ENCODE results near the gene ATAD3B.
"Not testable (repeated sequence)": the region's sequence is repeated elsewhere in the genome, so short reads cannot be mapped to it uniquely, and the experiment has no call there.

DNA sequence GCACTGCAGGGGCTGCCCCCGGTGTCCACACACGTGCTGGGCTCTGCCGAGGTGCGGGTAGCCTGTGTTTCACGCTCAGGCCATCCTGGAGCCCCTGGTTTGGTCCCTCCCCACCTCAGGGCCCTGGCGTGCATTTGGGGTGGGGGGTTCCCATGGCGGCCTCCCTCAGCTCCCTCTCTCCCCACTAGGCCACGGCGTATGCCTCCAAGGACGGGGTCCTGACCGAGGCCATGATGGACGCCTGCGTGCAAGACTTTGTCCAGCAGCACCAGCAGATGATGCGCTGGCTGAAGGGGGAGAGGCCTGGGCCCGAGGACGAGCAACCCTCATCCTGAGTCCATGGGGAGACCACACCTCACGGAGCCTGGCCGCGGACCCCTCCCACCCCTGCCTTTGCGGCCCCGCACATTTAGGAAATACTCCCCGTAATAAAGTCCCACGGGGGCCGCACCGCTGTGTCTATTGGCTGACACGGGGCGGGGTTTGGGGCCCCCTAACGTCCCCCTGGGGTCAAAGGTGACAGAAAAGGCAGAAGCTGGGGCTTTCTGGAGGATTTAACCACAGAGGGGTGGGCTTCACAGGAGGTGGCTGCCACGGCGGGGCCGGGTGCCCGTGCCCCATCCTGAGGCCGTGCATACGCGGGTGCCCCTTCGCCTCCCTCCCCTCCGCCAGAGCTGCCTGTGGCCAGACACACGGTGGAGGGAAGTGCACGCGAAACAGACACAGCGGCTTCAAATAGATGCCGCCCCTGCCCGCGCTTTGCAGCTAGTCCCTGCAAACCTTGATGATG is 3.2 kb upstream of the ATAD3B start:
- TF ChIP-seq, protein P1, sequence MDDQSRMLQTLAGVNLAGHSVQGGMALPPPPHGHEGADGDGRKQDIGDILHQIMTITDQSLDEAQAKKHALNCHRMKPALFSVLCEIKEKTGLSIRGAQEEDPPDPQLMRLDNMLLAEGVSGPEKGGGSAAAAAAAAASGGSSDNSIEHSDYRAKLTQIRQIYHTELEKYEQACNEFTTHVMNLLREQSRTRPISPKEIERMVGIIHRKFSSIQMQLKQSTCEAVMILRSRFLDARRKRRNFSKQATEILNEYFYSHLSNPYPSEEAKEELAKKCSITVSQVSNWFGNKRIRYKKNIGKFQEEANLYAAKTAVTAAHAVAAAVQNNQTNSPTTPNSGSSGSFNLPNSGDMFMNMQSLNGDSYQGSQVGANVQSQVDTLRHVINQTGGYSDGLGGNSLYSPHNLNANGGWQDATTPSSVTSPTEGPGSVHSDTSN (CRISPR knock-in tag; IDR thresholded peaks at IDR 0.05), result not testable (repeated sequence)
- not testable (repeated sequence) for TF ChIP-seq ZNF223 (tag by site-specific recombination; IDR thresholded peaks at IDR 0.05); ZNF266 (tag by site-specific recombination; IDR thresholded peaks at IDR 0.05; ENCODE audit: low read depth); CTCF (tag by site-specific recombination; IDR thresholded peaks at IDR 0.05); ZNF416 (tag by site-specific recombination; IDR thresholded peaks at IDR 0.05); ZNF324 (tag by site-specific recombination; IDR thresholded peaks at IDR 0.05); GLI4 (tag by site-specific recombination; IDR thresholded peaks at IDR 0.05); ZNF623 (tag by site-specific recombination; IDR thresholded peaks at IDR 0.05); REST (tag by site-specific recombination; IDR thresholded peaks at IDR 0.05); YY1 (tag by site-specific recombination; IDR thresholded peaks at IDR 0.05); ZNF146 (tag by site-specific recombination; IDR thresholded peaks at IDR 0.05)
- TF ChIP-seq, protein P2, sequence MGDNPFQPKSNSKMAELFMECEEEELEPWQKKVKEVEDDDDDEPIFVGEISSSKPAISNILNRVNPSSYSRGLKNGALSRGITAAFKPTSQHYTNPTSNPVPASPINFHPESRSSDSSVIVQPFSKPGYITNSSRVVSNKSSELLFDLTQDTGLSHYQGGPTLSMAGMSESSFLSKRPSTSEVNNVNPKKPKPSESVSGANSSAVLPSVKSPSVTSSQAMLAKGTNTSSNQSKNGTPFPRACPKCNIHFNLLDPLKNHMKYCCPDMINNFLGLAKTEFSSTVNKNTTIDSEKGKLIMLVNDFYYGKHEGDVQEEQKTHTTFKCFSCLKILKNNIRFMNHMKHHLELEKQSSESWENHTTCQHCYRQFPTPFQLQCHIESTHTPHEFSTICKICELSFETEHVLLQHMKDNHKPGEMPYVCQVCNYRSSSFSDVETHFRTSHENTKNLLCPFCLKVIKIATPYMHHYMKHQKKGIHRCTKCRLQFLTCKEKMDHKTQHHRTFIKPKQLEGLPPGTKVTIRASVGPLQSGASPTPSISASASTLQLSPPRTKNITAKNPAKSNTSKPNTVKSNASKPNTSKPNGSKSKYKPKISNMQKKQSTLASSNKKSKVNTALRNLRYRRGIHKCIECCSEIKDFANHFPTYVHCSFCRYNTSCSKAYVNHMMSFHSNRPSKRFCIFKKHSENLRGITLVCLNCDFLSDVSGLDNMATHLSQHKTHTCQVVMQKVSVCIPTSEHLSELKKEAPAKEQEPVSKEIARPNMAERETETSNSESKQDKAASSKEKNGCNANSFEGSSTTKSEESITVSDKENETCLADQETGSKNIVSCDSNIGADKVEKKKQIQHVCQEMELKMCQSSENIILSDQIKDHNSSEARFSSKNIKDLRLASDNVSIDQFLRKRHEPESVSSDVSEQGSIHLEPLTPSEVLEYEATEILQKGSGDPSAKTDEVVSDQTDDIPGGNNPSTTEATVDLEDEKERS (tag by site-specific recombination; IDR thresholded peaks at IDR 0.05), result not testable (repeated sequence)

All from HEK293 (cell line).